ENCODE measurements around the gene FCER2.

DNA sequence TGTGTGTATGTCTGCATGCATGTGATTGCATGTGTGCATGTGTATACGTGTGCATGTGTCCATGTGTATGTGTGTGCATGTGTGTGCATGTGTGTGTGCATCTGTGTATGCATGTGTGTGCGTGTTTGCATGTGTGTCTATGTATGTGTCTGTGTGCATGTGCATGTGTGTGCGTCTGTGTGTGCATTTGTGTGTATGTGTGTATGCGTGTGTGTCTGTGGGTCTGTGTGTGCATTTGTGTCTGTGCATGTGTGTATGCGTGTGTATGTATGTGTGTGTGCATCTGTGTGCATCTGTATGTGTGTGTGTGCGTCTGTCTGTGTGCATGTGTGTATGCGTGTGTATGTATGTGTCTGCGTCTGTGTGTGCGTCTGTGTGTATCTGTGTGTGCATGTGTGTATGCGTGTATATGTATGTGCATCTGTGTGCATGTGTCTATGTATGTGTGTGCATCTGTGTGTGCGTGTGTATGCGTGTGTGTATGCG lies 62.0 kb downstream of the FCER2 start:
- TF ChIP-seq, protein P1, sequence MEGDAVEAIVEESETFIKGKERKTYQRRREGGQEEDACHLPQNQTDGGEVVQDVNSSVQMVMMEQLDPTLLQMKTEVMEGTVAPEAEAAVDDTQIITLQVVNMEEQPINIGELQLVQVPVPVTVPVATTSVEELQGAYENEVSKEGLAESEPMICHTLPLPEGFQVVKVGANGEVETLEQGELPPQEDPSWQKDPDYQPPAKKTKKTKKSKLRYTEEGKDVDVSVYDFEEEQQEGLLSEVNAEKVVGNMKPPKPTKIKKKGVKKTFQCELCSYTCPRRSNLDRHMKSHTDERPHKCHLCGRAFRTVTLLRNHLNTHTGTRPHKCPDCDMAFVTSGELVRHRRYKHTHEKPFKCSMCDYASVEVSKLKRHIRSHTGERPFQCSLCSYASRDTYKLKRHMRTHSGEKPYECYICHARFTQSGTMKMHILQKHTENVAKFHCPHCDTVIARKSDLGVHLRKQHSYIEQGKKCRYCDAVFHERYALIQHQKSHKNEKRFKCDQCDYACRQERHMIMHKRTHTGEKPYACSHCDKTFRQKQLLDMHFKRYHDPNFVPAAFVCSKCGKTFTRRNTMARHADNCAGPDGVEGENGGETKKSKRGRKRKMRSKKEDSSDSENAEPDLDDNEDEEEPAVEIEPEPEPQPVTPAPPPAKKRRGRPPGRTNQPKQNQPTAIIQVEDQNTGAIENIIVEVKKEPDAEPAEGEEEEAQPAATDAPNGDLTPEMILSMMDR (IDR thresholded peaks at IDR 0.05): no peak
- no peak for TF ChIP-seq POLR2A (IDR thresholded peaks at IDR 0.05)

All from esophagus squamous epithelium (tissue), 4 donors.